SK-MEL-5 (cell line): ENCODE data around the gene ZNF844. TPM values are rescaled to one million over a fixed set of nuclear protein-coding genes. Genes with fewer than 3 reads are reported as not detected.
"Not testable (repeated sequence)": the region's sequence is repeated elsewhere in the genome, so short reads cannot be mapped to it uniquely, and the experiment has no call there.

ENCODE experiments used
- DNase-seq: peaks from one replicate; pipeline ENCODE4 v3.0.0-alpha.2; 2016; ENCODE audit warnings: low read depth, low spot score
- in situ Hi-C: cut with HindIII; loops from 2 replicates; pipeline ENCODE4 v1.10.0; 2016; ENCODE audit warnings: low sequenced_read_pairs, high pct_unique_total_duplicates, low pct_unique_long_range_greater_than_20kb
- polyA plus RNA-seq, 2 experiments: library from polyadenylated mRNA; depleted of rRNA; stranded (reverse); fragments of >200 nt; gene quantifications; 2 replicates each; pipeline ENCODE4 v1.2.3, GENCODE V29; 2015
- total RNA-seq: library from RNA; depleted of rRNA; stranded (reverse); fragments of >200 nt; shearing (Covaris generic); gene quantifications from 2 replicates; pipeline ENCODE4 v1.2.3, GENCODE V29; 2014; rRNA removed

The ZNF844 gene
- total RNA-seq = 2.7 and 5.2 TPM in 2 replicates
- polyA plus RNA-seq (2015; cell fraction: cytosol; rRNA removed) = 1.1 and 1.5 TPM in 2 replicates
- 2.4 and 5.1 TPM in 2 replicates for polyA plus RNA-seq (2015; cell fraction: nucleus; rRNA removed)

GRCh38 chr19:12064590-12065538 is at the start of gene ZNF844:
ZNF844 (plus strand) TSS chr19:12064731; CDS start chr19:12064874, 143 bp downstream.
- DNase-seq = peak; percentile 76
- in situ Hi-C loops = no loop called here

GRCh38 chr19:12015015-12015752 is 49.3 kb upstream of the ZNF844 start:
- DNase-seq = no peak
- in situ Hi-C loops = no loop called here

DNA sequence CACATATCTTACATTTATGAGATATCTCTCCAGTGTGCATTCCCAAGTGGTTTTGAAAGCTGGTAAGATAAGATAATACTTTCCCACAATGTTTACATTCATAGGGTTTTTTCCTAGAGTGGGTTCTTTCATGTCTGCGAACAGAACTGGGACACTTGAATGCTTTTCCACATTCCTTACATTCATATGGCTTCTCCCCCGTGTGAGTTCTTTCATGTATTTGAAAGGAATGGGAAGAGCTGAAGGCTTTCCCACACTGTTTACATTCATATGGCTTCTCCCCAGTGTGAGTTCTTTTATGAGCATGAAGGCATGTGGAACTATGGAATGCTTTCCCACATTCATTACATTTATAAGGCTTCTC is 48.8 kb upstream of the ZNF844 start:
- no peak for DNase-seq
- in situ Hi-C loops = no loop called here

DNA sequence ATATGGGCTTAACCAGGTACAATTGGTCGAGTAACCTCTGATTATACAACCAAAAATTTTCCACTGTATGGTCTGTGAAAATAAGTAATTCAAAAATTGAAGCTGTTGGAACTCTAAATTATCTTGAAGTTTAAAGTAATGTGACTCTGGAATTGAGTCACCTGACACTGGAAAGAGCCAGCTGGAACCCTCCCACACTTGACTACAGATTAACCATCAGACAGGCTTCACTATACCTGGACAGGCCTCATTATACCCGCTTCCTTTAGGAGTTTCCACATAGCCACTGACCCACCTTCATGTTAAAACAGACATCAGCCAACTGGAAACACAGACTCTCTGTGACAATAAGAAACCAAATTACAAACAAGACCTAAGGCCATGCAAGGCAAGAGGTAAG is 30.3 kb upstream of the ZNF844 start:
- in situ Hi-C loops = no loop called here
- DNase-seq = no peak

GRCh38 chr19:12034620-12035019 is 29.9 kb upstream of the ZNF844 start:
- no peak for DNase-seq
- in situ Hi-C loops = no loop called here

GRCh38 chr19:12035220-12036172 is 29.0 kb upstream of the ZNF844 start, which contains the start of gene ZNF433:
ZNF433 (minus strand) TSS chr19:12035679; CDS start chr19:12035539, 140 bp downstream.
- in situ Hi-C loops = no loop called here
- peak; percentile 70 for DNase-seq

DNA sequence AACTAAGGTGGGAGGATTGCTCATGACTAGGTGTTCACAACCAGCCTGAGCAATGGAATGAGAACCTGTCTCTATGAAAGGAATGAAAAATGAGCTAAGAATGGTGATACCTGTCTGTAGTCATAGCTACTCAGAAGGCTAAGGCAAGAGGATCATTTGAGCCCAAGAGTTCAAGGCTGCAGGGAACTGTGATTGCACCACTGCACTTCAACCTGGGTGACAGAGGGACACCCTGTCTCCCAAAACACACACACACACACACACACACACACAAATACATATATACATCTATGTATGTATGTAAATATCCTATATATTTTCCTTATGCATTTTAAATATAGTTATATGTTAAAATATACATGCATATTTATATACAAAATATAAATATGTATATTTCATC is 21.6 kb upstream of the ZNF844 start:
- in situ Hi-C loops = no loop called here
- DNase-seq = no peak

- in situ Hi-C loops = no loop called here
These were observed 20.6 kb upstream of the ZNF844 start for GRCh38 chr19:12043752-12044422.

GRCh38 chr19:12047868-12048267 is 16.7 kb upstream of the ZNF844 start:
- DNase-seq = no peak
- in situ Hi-C loops = no loop called here

More at GRCh38 chr19:12043752-12044422, 20.6 kb upstream of the ZNF844 start:
- no peak for DNase-seq

DNA sequence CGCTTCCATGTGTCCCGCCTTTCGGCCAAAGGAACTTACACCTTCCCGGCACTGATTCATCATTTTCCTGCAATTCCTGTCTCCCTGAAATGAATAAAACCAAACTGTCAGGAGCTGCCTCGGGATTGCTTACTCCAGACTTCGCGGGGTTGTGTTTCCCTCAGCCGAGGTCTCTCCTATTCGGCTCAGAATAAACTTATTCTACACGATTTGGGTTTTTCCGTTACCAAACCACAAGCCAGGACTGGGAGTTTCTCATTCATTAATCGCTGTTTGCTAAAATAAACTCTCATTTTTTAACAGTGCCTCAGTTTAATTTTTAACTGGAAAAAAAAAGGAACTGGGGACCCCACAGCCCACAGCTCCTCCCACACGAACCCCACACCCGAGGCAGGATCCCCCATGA is 12.4 kb upstream of the ZNF844 start:
- in situ Hi-C loops = no loop called here
- no peak for DNase-seq

- in situ Hi-C loops = no loop called here
- peak; percentile 83 for DNase-seq
These were observed 11.9 kb upstream of the ZNF844 start, which contains the start of gene ZNF878 for GRCh38 chr19:12052497-12053169. ZNF878 (minus strand) TSS chr19:12052961; CDS start chr19:12052801, 160 bp downstream.

GRCh38 chr19:12055784-12056183 is 8.7 kb upstream of the ZNF844 start:
- DNase-seq = no peak
- in situ Hi-C loops = no loop called here

DNA sequence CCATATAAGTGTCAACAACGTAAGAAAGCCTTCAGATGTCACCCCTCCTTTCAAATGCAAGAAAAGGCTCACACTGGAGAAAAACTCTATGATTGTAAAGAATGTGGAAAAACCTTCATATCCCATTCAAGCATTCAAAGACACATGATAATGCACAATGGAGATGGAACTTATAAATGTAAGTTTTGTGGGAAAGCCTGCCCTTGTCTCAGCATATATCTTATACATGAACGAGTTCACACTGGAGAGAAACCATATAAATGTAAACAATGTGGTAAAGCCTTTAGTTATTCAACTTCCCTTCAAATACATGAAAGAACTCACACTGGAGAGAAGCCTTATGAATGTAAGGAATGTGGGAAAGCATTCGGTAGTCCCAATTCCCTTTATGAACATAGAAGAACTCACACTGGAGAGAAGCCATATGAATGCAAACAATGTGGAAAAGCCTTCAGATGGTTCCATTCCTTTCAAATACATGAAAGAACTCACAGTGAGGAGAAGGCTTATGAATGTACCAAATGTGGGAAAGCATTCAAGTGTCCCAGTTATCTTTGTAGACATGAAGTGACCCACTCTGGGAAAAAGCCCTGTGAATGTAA is 11.1 kb downstream of the ZNF844 start:
- DNase-seq = no peak
- in situ Hi-C loops = no loop called here

DNA sequence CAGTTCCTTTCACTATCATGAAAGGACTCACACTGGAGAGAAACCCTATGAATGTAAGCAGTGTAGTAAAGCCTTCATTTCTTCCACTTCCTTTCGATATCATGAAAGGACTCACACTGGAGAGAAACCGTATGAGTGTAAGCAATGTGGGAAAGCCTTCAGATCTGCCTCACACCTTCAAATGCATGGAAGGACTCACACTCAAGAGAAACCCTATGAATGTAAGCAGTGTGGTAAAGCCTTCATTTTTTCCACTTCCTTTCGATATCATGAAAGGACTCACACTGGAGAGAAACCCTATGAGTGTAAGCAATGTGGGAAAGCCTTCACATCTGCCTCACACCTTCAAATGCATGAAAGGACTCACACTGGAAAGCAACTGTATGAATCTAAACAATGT is 11.8 kb downstream of the ZNF844 start:
- DNase-seq, in situ Hi-C loops: not testable (repeated sequence)

- in situ Hi-C loops = no loop called here
- no peak for DNase-seq
These were observed 12.8 kb downstream of the ZNF844 start for GRCh38 chr19:12077375-12077774.

GRCh38 chr19:12083336-12083735 is 18.8 kb downstream of the ZNF844 start:
- in situ Hi-C loops, DNase-seq: not testable (repeated sequence)
